Neural progenitor cell (in vitro differentiated cells): Measurements from ENCODE around the gene LTA.

Source experiments
- EZH2 ChIP-seq: fragments of 200-600 bp; sonication (generic); IDR thresholded peaks from 2 replicates; pipeline ENCODE4 v1.6.1; 2017; ENCODE audit warnings: antibody characterized with exemption, mild to moderate bottlenecking, moderate library complexity
- TF ChIP-seq, protein P1 (sequence below): fragments of 200-600 bp; sonication (generic); IDR thresholded peaks from 2 replicates; pipeline ENCODE4 v1.5.1; 2017; ENCODE audit warnings: antibody characterized with exemption, mild to moderate bottlenecking

- TF ChIP-seq, protein P1, sequence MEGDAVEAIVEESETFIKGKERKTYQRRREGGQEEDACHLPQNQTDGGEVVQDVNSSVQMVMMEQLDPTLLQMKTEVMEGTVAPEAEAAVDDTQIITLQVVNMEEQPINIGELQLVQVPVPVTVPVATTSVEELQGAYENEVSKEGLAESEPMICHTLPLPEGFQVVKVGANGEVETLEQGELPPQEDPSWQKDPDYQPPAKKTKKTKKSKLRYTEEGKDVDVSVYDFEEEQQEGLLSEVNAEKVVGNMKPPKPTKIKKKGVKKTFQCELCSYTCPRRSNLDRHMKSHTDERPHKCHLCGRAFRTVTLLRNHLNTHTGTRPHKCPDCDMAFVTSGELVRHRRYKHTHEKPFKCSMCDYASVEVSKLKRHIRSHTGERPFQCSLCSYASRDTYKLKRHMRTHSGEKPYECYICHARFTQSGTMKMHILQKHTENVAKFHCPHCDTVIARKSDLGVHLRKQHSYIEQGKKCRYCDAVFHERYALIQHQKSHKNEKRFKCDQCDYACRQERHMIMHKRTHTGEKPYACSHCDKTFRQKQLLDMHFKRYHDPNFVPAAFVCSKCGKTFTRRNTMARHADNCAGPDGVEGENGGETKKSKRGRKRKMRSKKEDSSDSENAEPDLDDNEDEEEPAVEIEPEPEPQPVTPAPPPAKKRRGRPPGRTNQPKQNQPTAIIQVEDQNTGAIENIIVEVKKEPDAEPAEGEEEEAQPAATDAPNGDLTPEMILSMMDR, result no peak
- no peak for TF ChIP-seq EZH2
Observed at GRCh38 chr6:31578184-31579118, 6.4 kb downstream of the LTA start.
